Measurements from ENCODE around the gene ZNF70. TPM values are rescaled to one million over a fixed set of nuclear protein-coding genes. Genes with fewer than 3 reads are reported as not detected.

ZNF70 gene
- total RNA-seq, 2 experiments from 2014 or later = 2.9 to 3.0 TPM

GRCh38 chr22:23784215-23784732 lies 33.4 kb upstream of the ZNF70 start:
- no peaks in the 10 kb centered on the region for H3K9me3 Mint-ChIP-seq (ENCODE audit: low read depth)
- H3K4me1 Mint-ChIP-seq = peaks cover 36% of the 10 kb centered on the region
- H3K4me3 Mint-ChIP-seq = no peak overlapping the region
- no peaks in the 10 kb centered on the region for H3K27me3 Mint-ChIP-seq
- ATAC-seq = no peak
- peak overlapping the region; percentile 82 for H3K27ac Mint-ChIP-seq
- DNase-seq = peak; percentile 61
- H3K36me3 Mint-ChIP-seq = peaks cover 3% of the 10 kb centered on the region
- CTCF ChIA-PET = interaction anchor here (0.9 to 1.0 kb wide), 2 partner anchors 13 to 65 kb away, joined by 3 read pairs; no protein-coding TSS in a partner anchor

GRCh38 chr22:23783265-23784150 lies 32.6 kb upstream of the ZNF70 start:
- peak overlapping the region; percentile 82 for H3K27ac Mint-ChIP-seq
- H3K4me3 Mint-ChIP-seq = no peak overlapping the region
- H3K27me3 Mint-ChIP-seq = no peaks in the 10 kb centered on the region

GRCh38 chr22:23782703-23783102 lies 31.8 kb upstream of the ZNF70 start:
- peaks cover 25% of the 10 kb centered on the region for H3K4me1 Mint-ChIP-seq
- H3K4me3 Mint-ChIP-seq = no peak overlapping the region
- DNase-seq (no peak), ATAC-seq (no peak)
- no peak overlapping the region for H3K27ac Mint-ChIP-seq
- CTCF ChIA-PET = no interaction called here
- no peaks in the 10 kb centered on the region for H3K27me3 Mint-ChIP-seq
- H3K36me3 Mint-ChIP-seq = peaks cover 1% of the 10 kb centered on the region
- H3K9me3 Mint-ChIP-seq (ENCODE audit: low read depth) = no peaks in the 10 kb centered on the region

More at GRCh38 chr22:23783265-23784150, 32.6 kb upstream of the ZNF70 start:
- DNase-seq (no peak), ATAC-seq (no peak)
- H3K4me1 Mint-ChIP-seq = peaks cover 33% of the 10 kb centered on the region
- peaks cover 1% of the 10 kb centered on the region for H3K36me3 Mint-ChIP-seq
- no peaks in the 10 kb centered on the region for H3K9me3 Mint-ChIP-seq (ENCODE audit: low read depth)
- CTCF ChIA-PET = interaction anchor here (0.9 to 1.0 kb wide), 2 partner anchors 12 to 66 kb away, joined by 3 read pairs; no protein-coding TSS in a partner anchor

GRCh38 chr22:23782252-23782651 lies 31.3 kb upstream of the ZNF70 start:
- H3K27me3 Mint-ChIP-seq = no peaks in the 10 kb centered on the region
- no peaks in the 10 kb centered on the region for H3K9me3 Mint-ChIP-seq (ENCODE audit: low read depth)
- CTCF ChIA-PET = no interaction called here
- no peak for ATAC-seq
- H3K27ac Mint-ChIP-seq = no peak overlapping the region
- H3K36me3 Mint-ChIP-seq = no peaks in the 10 kb centered on the region
- H3K4me3 Mint-ChIP-seq = no peak overlapping the region
- H3K4me1 Mint-ChIP-seq = peaks cover 22% of the 10 kb centered on the region
- DNase-seq = no peak

- CTCF ChIA-PET = interaction anchor here (1.2 kb wide), 1 partner anchor 13 kb away, joined by 3 read pairs; no protein-coding TSS in a partner anchor
- DNase-seq = no peak
- Mint-ChIP-seq H3K4me3 (no peak overlapping the region), H3K27me3 (no peaks in the 10 kb centered on the region), H3K4me1 (peaks cover 22% of the 10 kb centered on the region), H3K27ac (no peak overlapping the region), H3K36me3 (no peaks in the 10 kb centered on the region), H3K9me3 (ENCODE audit: low read depth) (no peaks in the 10 kb centered on the region)
- ATAC-seq = no peak
Measured at GRCh38 chr22:23781511-23782183, 30.7 kb upstream of the ZNF70 start.

- H3K27ac Mint-ChIP-seq = no peak overlapping the region
- peaks cover 16% of the 10 kb centered on the region for H3K4me1 Mint-ChIP-seq
- H3K36me3 Mint-ChIP-seq = no peaks in the 10 kb centered on the region
- DNase-seq (no peak), ATAC-seq (no peak)
- H3K4me3 Mint-ChIP-seq = no peak overlapping the region
- no peaks in the 10 kb centered on the region for H3K9me3 Mint-ChIP-seq (ENCODE audit: low read depth)
- CTCF ChIA-PET = interaction anchor here (1.2 kb wide), 1 partner anchor 12 kb away, joined by 3 read pairs; no protein-coding TSS in a partner anchor
- H3K27me3 Mint-ChIP-seq = no peaks in the 10 kb centered on the region
Measured at GRCh38 chr22:23781065-23781464, 30.2 kb upstream of the ZNF70 start.

GRCh38 chr22:23780146-23780748 lies 29.3 kb upstream of the ZNF70 start:
- CTCF ChIA-PET = interaction anchor here (1.2 kb wide), 1 partner anchor 12 kb away, joined by 3 read pairs; no protein-coding TSS in a partner anchor
- Mint-ChIP-seq H3K4me1 (peaks cover 13% of the 10 kb centered on the region), H3K9me3 (ENCODE audit: low read depth) (no peaks in the 10 kb centered on the region), H3K4me3 (no peak overlapping the region), H3K36me3 (no peaks in the 10 kb centered on the region), H3K27ac (no peak overlapping the region), H3K27me3 (no peaks in the 10 kb centered on the region)
- DNase-seq (no peak), ATAC-seq (no peak)

- no peaks in the 10 kb centered on the region for H3K36me3 Mint-ChIP-seq
- peaks cover 13% of the 10 kb centered on the region for H3K4me1 Mint-ChIP-seq
- H3K4me3 Mint-ChIP-seq = no peak overlapping the region
- no peak for DNase-seq
- H3K27ac Mint-ChIP-seq = no peak overlapping the region
- H3K27me3 Mint-ChIP-seq = no peaks in the 10 kb centered on the region
- CTCF ChIA-PET = no interaction called here
- ATAC-seq = no peak
- no peaks in the 10 kb centered on the region for H3K9me3 Mint-ChIP-seq (ENCODE audit: low read depth)
Measured at GRCh38 chr22:23779731-23780130, 28.8 kb upstream of the ZNF70 start.

GRCh38 chr22:23779083-23779482 lies 28.2 kb upstream of the ZNF70 start:
- DNase-seq (no peak), ATAC-seq (no peak)
- CTCF ChIA-PET = interaction anchor here (1.1 kb wide), 1 partner anchor 11 kb away, joined by 3 read pairs; the partner anchor contains the start of gene CHCHD10
- Mint-ChIP-seq H3K4me3 (no peak overlapping the region), H3K27me3 (no peaks in the 10 kb centered on the region), H3K27ac (no peak overlapping the region), H3K9me3 (ENCODE audit: low read depth) (no peaks in the 10 kb centered on the region), H3K36me3 (no peaks in the 10 kb centered on the region), H3K4me1 (peaks cover 7% of the 10 kb centered on the region)

GRCh38 chr22:23778577-23778900 lies 27.6 kb upstream of the ZNF70 start:
- ATAC-seq = no peak
- CTCF ChIA-PET = interaction anchor here (1.1 to 1.6 kb wide), 2 partner anchors 10 to 42 kb away, joined by 3 to 4 read pairs; partner anchors contain the start of gene CHCHD10
- H3K27ac Mint-ChIP-seq = no peak overlapping the region

GRCh38 chr22:23777776-23778576 lies 27.1 kb upstream of the ZNF70 start:
- CTCF ChIA-PET = interaction anchor here (0.6 to 1.6 kb wide), 3 partner anchors 10 to 43 kb away, joined by 3 to 4 read pairs (median 4); partner anchors contain the start of gene CHCHD10

More at GRCh38 chr22:23778577-23778900, 27.6 kb upstream of the ZNF70 start:
- Mint-ChIP-seq H3K4me1 (peaks cover 2% of the 10 kb centered on the region), H3K36me3 (no peaks in the 10 kb centered on the region), H3K27me3 (peaks cover under 1% of the 10 kb centered on the region), H3K4me3 (no peak overlapping the region), H3K9me3 (ENCODE audit: low read depth) (no peaks in the 10 kb centered on the region)
- no peak for DNase-seq

GRCh38 chr22:23775779-23776375 lies 25.0 kb upstream of the ZNF70 start:
- Mint-ChIP-seq H3K27me3 (peaks cover 7% of the 10 kb centered on the region), H3K9me3 (ENCODE audit: low read depth) (no peaks in the 10 kb centered on the region), H3K36me3 (no peaks in the 10 kb centered on the region), H3K4me1 (peaks cover 16% of the 10 kb centered on the region), H3K4me3 (no peak overlapping the region), H3K27ac (no peak overlapping the region)
- ATAC-seq (no peak), DNase-seq (no peak)
- CTCF ChIA-PET = interaction anchor here (0.9 to 2.0 kb wide), 9 partner anchors 12 to 82 kb away, joined by 3 to 13 read pairs (median 4); partner anchors contain the start of gene SLC2A11

More at GRCh38 chr22:23777776-23778576, 27.1 kb upstream of the ZNF70 start:
- peaks cover 5% of the 10 kb centered on the region for H3K4me1 Mint-ChIP-seq
- H3K27me3 Mint-ChIP-seq = peaks cover 7% of the 10 kb centered on the region
- DNase-seq (no peak), ATAC-seq (no peak)
- H3K27ac Mint-ChIP-seq = no peak overlapping the region
- no peaks in the 10 kb centered on the region for H3K36me3 Mint-ChIP-seq
- no peaks in the 10 kb centered on the region for H3K9me3 Mint-ChIP-seq (ENCODE audit: low read depth)
- no peak overlapping the region for H3K4me3 Mint-ChIP-seq
